ENCODE data around the gene OR10D3. TPM values are rescaled to one million over a fixed set of nuclear protein-coding genes. Genes with fewer than 3 reads are reported as not detected.

The OR10D3 gene
- total RNA-seq, 4 donors from 2014 or later: not detected

DNA sequence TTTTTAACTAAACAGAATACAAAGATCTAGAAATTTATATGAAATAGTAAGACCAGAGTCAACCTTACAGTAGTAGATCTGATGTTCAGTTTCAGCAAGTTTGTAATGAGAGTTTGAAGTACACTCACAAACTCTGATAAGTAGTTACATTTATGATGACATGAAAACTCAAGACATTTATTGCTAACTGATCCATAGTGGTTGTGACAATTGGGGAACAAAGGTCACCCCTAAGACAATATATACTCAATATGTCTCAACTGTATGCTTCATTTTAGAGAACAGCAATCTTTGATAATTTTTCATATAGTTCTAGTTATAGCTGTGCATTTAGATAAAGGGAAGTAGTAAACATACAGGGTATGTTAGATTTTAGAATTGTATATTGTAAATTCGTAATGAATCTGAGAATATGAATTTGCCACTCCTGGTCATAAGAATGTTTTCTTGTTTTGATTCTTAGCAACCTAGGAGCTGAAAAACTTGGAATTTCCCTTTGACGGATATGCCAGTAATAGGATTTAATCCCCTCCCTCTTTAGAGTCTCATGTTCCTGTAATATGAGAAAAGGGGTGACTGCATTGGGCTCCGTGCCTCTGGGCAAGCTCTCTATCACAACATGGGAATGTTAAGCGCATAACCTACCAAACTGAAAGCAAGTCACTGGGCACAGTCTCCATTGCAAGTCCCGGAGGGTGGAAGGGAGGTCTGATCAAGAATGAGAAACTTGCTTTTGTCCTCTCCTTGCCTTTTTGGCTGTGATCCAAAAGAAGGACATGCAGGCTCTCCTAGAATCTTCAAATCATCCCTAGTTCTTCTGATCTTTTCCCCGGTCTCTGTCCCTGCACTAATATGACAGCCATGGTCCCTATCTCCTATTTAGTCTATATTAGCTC, 11.4 kb downstream of the OR10D3 start:
- TF ChIP-seq EP300 (IDR thresholded peaks at IDR 0.05) (no peak), POLR2A (IDR thresholded peaks at IDR 0.05) (no peak)
- TF ChIP-seq, protein P1, sequence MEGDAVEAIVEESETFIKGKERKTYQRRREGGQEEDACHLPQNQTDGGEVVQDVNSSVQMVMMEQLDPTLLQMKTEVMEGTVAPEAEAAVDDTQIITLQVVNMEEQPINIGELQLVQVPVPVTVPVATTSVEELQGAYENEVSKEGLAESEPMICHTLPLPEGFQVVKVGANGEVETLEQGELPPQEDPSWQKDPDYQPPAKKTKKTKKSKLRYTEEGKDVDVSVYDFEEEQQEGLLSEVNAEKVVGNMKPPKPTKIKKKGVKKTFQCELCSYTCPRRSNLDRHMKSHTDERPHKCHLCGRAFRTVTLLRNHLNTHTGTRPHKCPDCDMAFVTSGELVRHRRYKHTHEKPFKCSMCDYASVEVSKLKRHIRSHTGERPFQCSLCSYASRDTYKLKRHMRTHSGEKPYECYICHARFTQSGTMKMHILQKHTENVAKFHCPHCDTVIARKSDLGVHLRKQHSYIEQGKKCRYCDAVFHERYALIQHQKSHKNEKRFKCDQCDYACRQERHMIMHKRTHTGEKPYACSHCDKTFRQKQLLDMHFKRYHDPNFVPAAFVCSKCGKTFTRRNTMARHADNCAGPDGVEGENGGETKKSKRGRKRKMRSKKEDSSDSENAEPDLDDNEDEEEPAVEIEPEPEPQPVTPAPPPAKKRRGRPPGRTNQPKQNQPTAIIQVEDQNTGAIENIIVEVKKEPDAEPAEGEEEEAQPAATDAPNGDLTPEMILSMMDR (IDR thresholded peaks at IDR 0.05): no peak
- WGBS, 2 donors: 70% methylated on average over 6 of the region's 6 CpGs
- no peak for DNase-seq (ENCODE audit: low spot score in 2 of 2)
- Histone ChIP-seq H3K27ac (peak overlapping the region in 1 of 4 donors; percentile 22), H3K4me1 (peaks cover 0 to 4% (median 0%) of the 10 kb centered on the region in 4 donors), H3K27me3 (no peaks in the 10 kb centered on the region), H3K9me3 (no peaks in the 10 kb centered on the region), H3K4me3 (no peak overlapping the region), H3K36me3 (no peaks in the 10 kb centered on the region)

DNA sequence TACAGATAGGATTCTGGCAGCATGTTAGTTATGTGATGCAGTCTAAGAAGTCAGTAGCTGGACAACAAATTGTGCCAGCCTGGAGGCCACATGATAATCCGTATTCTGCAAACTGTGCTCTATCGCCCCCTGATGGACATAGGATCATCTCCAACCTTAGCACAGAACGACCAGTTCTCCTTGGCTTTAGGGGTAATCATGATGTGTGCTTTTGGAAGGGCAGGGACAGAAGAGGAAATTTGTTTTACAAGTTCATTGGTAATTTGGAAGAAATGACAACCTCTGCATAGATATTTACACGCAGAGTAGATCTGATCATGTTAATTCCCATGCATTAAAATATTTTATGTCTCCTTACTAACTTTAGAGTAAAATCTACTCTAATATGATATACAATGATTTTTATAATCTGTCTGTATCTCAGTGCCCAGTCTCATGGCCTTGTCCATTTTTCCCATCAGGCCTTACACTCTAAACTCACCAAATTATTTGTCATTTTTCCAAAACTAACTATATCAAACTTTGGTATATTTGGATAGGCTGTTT, 12.1 kb downstream of the OR10D3 start:
- Histone ChIP-seq H3K27ac (no peak overlapping the region), H3K27me3 (no peaks in the 10 kb centered on the region), H3K4me3 (no peak overlapping the region), H3K9me3 (no peaks in the 10 kb centered on the region), H3K4me1 (peaks cover 0 to 4% (median 0%) of the 10 kb centered on the region in 4 donors), H3K36me3 (no peaks in the 10 kb centered on the region)
- WGBS, 2 donors: 24 to 26% methylated on average over 4 of the region's 4 CpGs
- TF ChIP-seq, protein P1 (IDR thresholded peaks at IDR 0.05): peak in 3 of 5 experiments; percentile 17 to 23 (median 20)
- TF ChIP-seq POLR2A (IDR thresholded peaks at IDR 0.05): no peak
- peak in 1 of 2 donors; percentile 57 for DNase-seq (ENCODE audit: low spot score in 2 of 2)

DNA sequence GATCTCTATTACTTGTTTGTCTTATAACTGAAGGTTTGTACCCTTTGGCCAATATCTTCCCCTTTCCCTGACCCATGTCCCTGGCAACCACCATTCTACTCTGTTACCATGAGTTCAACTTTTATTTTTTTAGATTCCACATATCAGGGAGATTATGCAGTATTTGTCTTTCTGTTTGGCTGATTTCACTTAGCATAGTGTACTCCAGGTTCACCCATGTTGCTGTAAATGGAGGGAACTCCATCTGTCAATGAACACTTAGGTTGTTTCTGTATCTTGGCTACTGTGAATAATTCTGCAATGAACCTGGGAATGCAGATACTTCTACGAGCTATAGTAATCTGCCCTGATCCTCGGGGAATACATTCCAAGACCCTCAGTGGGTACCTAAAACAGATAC, 14.9 kb downstream of the OR10D3 start:
- TF ChIP-seq, protein P1 (IDR thresholded peaks at IDR 0.05): no peak
- TF ChIP-seq EP300 (IDR thresholded peaks at IDR 0.05): no peak
- no peak for TF ChIP-seq POLR2A (IDR thresholded peaks at IDR 0.05)
- DNase-seq (ENCODE audit: low spot score in 2 of 2): no peak
- peaks cover 0 to 4% (median 0%) of the 10 kb centered on the region in 4 donors for H3K4me1 ChIP-seq
- H3K9me3 ChIP-seq: no peaks in the 10 kb centered on the region
- 76 to 86% methylated on average over 2 of the region's 2 CpGs for WGBS, 2 donors
- H3K27ac ChIP-seq: no peak overlapping the region
- no peaks in the 10 kb centered on the region for H3K36me3 ChIP-seq
- no peaks in the 10 kb centered on the region for H3K27me3 ChIP-seq
- H3K4me3 ChIP-seq: no peak overlapping the region

DNA sequence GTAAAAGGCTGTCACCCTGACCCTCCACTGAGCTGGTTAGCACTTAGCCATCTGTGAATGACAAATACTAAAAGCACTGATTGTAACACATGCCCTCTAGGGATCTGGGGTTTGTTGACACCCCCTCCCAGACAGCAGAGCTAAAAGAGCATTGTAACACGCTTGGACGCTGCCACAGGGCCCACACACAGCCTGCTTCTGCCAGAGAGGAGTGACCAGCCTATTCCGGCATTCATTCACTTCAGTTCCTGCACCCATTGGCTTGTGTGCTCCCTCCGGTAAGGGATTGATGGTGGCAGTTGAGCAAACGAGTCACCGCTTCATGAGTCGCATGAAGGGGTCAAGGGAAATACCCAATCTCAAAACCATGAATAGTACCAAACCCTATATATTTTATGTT, 15.8 kb downstream of the OR10D3 start:
- DNase-seq (ENCODE audit: low spot score in 2 of 2): no peak
- Histone ChIP-seq H3K27ac (no peak overlapping the region), H3K4me1 (peaks cover 0 to 4% (median 0%) of the 10 kb centered on the region in 4 donors), H3K36me3 (no peaks in the 10 kb centered on the region), H3K27me3 (no peaks in the 10 kb centered on the region), H3K9me3 (no peaks in the 10 kb centered on the region), H3K4me3 (no peak overlapping the region)
- TF ChIP-seq POLR2A (IDR thresholded peaks at IDR 0.05): no peak
- WGBS, 2 donors: 67 to 71% methylated on average over 7 of the region's 7 CpGs

DNA sequence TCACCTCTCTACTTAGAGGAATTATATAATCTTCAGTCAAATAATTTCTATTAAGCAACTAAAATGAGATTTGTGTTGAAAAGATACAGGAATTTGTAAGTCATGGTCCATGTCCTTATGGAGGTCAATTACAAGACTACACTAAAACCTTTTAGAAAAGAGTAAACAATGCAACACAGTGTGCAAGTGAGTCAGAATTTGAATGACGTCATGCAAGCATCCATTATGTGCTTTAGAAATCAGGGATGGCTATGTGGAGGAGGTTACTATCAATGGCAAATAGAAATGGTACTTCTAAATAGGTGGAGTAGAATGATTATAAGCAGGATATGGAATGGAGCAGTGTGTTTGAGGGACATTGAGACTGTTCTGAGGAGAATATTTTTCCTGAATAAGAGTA, 16.6 kb downstream of the OR10D3 start:
- DNase-seq (ENCODE audit: low spot score in 2 of 2): no peak
- H3K9me3 ChIP-seq: no peaks in the 10 kb centered on the region

More for the DNA sequence above, 16.6 kb downstream of the OR10D3 start:
- 33 to 40% methylated on average over 1 of the region's 1 CpG for WGBS, 2 donors
- H3K4me1 ChIP-seq: peaks cover 0 to 3% (median 0%) of the 10 kb centered on the region in 4 donors
- no peaks in the 10 kb centered on the region for H3K27me3 ChIP-seq
- no peak overlapping the region for H3K4me3 ChIP-seq
- H3K36me3 ChIP-seq: no peaks in the 10 kb centered on the region
- no peak overlapping the region for H3K27ac ChIP-seq
- TF ChIP-seq EP300 (IDR thresholded peaks at IDR 0.05): no peak
- TF ChIP-seq, protein P1 (IDR thresholded peaks at IDR 0.05): no peak

Data from tibial nerve (tissue), 4 donors.